Muscle of back (tissue), 11 donors: ENCODE results near the gene AGTRAP. TPM values are rescaled to one million over a fixed set of nuclear protein-coding genes. Genes with fewer than 3 reads are reported as not detected.

Experiments used
- DNase-seq, 3 donors: peaks; one replicate each; pipeline versions ENCODE4 v3.0.0 to v3.0.0-alpha.2; 2013
- polyA plus RNA-seq, 10 donors: library from polyadenylated mRNA; unstranded; fragments of 120-200 nt; gene quantifications; one replicate each; pipeline ENCODE4 v1.2.1, GENCODE V29; 2013; ENCODE audit not compliant: insufficient read length in 10 of 10

AGTRAP gene
- polyA plus RNA-seq, 10 donors: 13.9 to 20.4 (median 16.7) TPM

- DNase-seq: no peak
Measured at GRCh38 chr1:11704691-11705475, 31.1 kb upstream of the AGTRAP start.

- DNase-seq: no peak
Measured at GRCh38 chr1:11705596-11705995, 30.3 kb upstream of the AGTRAP start.

GRCh38 chr1:11706292-11706691, 29.6 kb upstream of the AGTRAP start:
- DNase-seq: no peak

- peak in 1 of 3 donors; percentile 62 for DNase-seq
Measured at GRCh38 chr1:11707621-11708276, 28.2 kb upstream of the AGTRAP start.

GRCh38 chr1:11708554-11709350, 27.2 kb upstream of the AGTRAP start:
- DNase-seq: no peak

GRCh38 chr1:11711490-11711889, 24.4 kb upstream of the AGTRAP start:
- DNase-seq: no peak

- DNase-seq: no peak
Measured at GRCh38 chr1:11712285-11712684, 23.7 kb upstream of the AGTRAP start.

- DNase-seq: no peak
Measured at GRCh38 chr1:11713095-11713494, 22.8 kb upstream of the AGTRAP start.

- no peak for DNase-seq
Measured at GRCh38 chr1:11714831-11715575, 20.9 kb upstream of the AGTRAP start.

- peak in 2 of 3 donors; percentile 78 to 86 for DNase-seq
Measured at GRCh38 chr1:11719313-11720032, 16.5 kb upstream of the AGTRAP start.

- no peak for DNase-seq
Measured at GRCh38 chr1:11720033-11720376, 15.9 kb upstream of the AGTRAP start.

GRCh38 chr1:11720525-11720924, 15.4 kb upstream of the AGTRAP start:
- no peak for DNase-seq

GRCh38 chr1:11721311-11721710, 14.6 kb upstream of the AGTRAP start:
- no peak for DNase-seq

GRCh38 chr1:11722538-11722937, 13.4 kb upstream of the AGTRAP start:
- no peak for DNase-seq

- no peak for DNase-seq
Measured at GRCh38 chr1:11725616-11726015, 10.3 kb upstream of the AGTRAP start.

- no peak for DNase-seq
Measured at GRCh38 chr1:11727119-11727518, 8.8 kb upstream of the AGTRAP start.

GRCh38 chr1:11728126-11728806, 7.7 kb upstream of the AGTRAP start:
- DNase-seq: no peak

- no peak for DNase-seq
Measured at GRCh38 chr1:11729155-11729497, 6.8 kb upstream of the AGTRAP start.

- peak in 1 of 3 donors; percentile 37 for DNase-seq
Measured at GRCh38 chr1:11729498-11730428, 6.2 kb upstream of the AGTRAP start.
